SK-N-SH (cell line): ENCODE measurements around the gene RIPOR2. TPM values are rescaled to one million over a fixed set of nuclear protein-coding genes. Genes with fewer than 3 reads are reported as not detected.

Experiments used
- CTCF ChIA-PET: fragments of 300-600, 350-600 bp; formaldehyde crosslinking; extraction: SDS; loops from one replicate; lab custom pipeline; 2021; lab: Yijun Ruan, JAX
- POLR2A ChIA-PET: fragments of 350-600 bp; sonication (Branson Sonifier 250); formaldehyde crosslinking; extraction: SDS; loops from one replicate; lab custom pipeline; 2020; ENCODE audit warnings: antibody characterized with exemption, inconsistent platforms; lab: Yijun Ruan, JAX
- DNase-seq: peaks from one replicate; pipeline ENCODE4 v3.0.0; 2012
- H2AFZ ChIP-seq: fragments of 200-600 bp; sonication (generic); 2 replicates; pipeline ENCODE4 v1.8.1; 2016; ENCODE audit warnings: antibody characterized with exemption, mild to moderate bottlenecking, low read depth
- H3F3A ChIP-seq: fragments of 200-600 bp; sonication (generic); replicated peaks from 2 replicates; pipeline ENCODE3; 2016; ENCODE audit warnings: antibody characterized with exemption, mild to moderate bottlenecking; ENCODE audit not compliant: insufficient read depth
- H3K27ac ChIP-seq, 2 experiments: fragments of 200-500 bp in 1 of 2; fragments of 200-600 bp in 1 of 2; sonication (Bioruptor generic) in 1 of 2; sonication (generic), shearing (Covaris generic) in 1 of 2; 2 replicates each; pipeline versions ENCODE4 v1.5.1 to v1.6.1; 2014 to 2016; ENCODE audit warnings: low read depth in 2 of 2, inconsistent platforms in 1 of 2, low read length in 1 of 2, mild to moderate bottlenecking in 1 of 2, mixed read lengths in 1 of 2
- H3K27me3 ChIP-seq: fragments of 200-600 bp; sonication (generic), shearing (Covaris generic); 2 replicates; pipeline ENCODE4 v1.6.1; 2016; ENCODE audit warnings: mixed run types; ENCODE audit not compliant: insufficient read depth
- H3K36me3 ChIP-seq, 2 experiments: fragments of 200-500 bp in 1 of 2; fragments of 200-600 bp in 1 of 2; sonication (Bioruptor generic) in 1 of 2; sonication (generic) in 1 of 2; replicated peaks in 1 of 2; 2 replicates each; pipeline versions ENCODE3 to v1.5.1; 2014 to 2016; ENCODE audit warnings: low read length in 1 of 2, mild to moderate bottlenecking in 1 of 2; ENCODE audit not compliant: insufficient read depth in 2 of 2, control insufficient read depth in 1 of 2
- H3K4me1 ChIP-seq, 2 experiments: fragments of 200-500 bp in 1 of 2; fragments of 200-600 bp in 1 of 2; sonication (Bioruptor generic) in 1 of 2; sonication (generic), shearing (Covaris generic) in 1 of 2; 2 replicates each; pipeline versions ENCODE4 v1.5.1 to v1.6.1; 2014 to 2016; ENCODE audit warnings: low read depth in 1 of 2, low read length in 1 of 2, mixed run types in 1 of 2; ENCODE audit not compliant: insufficient read depth in 2 of 2, control insufficient read depth in 1 of 2
- H3K4me2 ChIP-seq: fragments of 200-600 bp; sonication (generic), shearing (Covaris generic); 2 replicates; pipeline ENCODE4 v1.6.1; 2017; ENCODE audit warnings: mixed run types
- H3K4me3 ChIP-seq, 2 experiments: fragments of 200-500 bp in 1 of 2; fragments of 200-600 bp in 1 of 2; sonication (Bioruptor generic) in 1 of 2; sonication (generic), shearing (Covaris generic) in 1 of 2; 2 replicates each; pipeline versions ENCODE4 v1.5.1 to v1.8.1; 2014 to 2016; ENCODE audit warnings: low read depth in 2 of 2, inconsistent platforms in 1 of 2, low read length in 1 of 2, mild to moderate bottlenecking in 1 of 2, mixed read lengths in 1 of 2, moderate library complexity in 1 of 2
- H3K79me2 ChIP-seq: fragments of 200-600 bp; sonication (generic); 2 replicates; pipeline ENCODE4 v1.8.1; 2017; ENCODE audit warnings: mild to moderate bottlenecking; ENCODE audit not compliant: insufficient read depth
- H3K9ac ChIP-seq: fragments of 200-600 bp; sonication (generic); 2 replicates; pipeline ENCODE4 v1.6.1; 2017; ENCODE audit warnings: mixed run types
- H3K9me2 ChIP-seq: fragments of 200-600 bp; sonication (generic); 2 replicates; pipeline ENCODE4 v1.6.1; 2017; ENCODE audit warnings: mixed run types
- H3K9me3 ChIP-seq: fragments of 200-600 bp; sonication (generic); 2 replicates; pipeline ENCODE4 v1.6.1; 2017; ENCODE audit warnings: mixed run types, mild to moderate bottlenecking, moderate library complexity
- H4K20me1 ChIP-seq: fragments of 200-600 bp; sonication (generic); 2 replicates; pipeline ENCODE4 v1.6.1; 2017; ENCODE audit warnings: mild to moderate bottlenecking, mixed run types; ENCODE audit not compliant: insufficient read depth
- CTCF ChIP-seq: fragments of 200-600 bp; sonication (generic); IDR thresholded peaks from 2 replicates; pipeline ENCODE4 v1.6.1; 2017; ENCODE audit warnings: antibody characterized with exemption, mild to moderate bottlenecking, moderate library complexity
- EZH2phosphoT487 ChIP-seq: fragments of 200-600 bp; sonication (generic); IDR thresholded peaks from 2 replicates; pipeline ENCODE4 v1.6.1; 2017; ENCODE audit warnings: low read depth, mixed run types, mild to moderate bottlenecking, antibody characterized with exemption, moderate library complexity, borderline replicate concordance
- FOSL2 ChIP-seq: IDR thresholded peaks from 2 replicates; pipeline ENCODE4 v1.4.0; 2012; ENCODE audit warnings: low read depth, mild to moderate bottlenecking, moderate library complexity, borderline replicate concordance
- FOXM1 ChIP-seq: IDR thresholded peaks from 2 replicates; pipeline ENCODE4 v1.4.0; 2012; ENCODE audit warnings: low read depth, mild to moderate bottlenecking
- GABPA ChIP-seq: IDR thresholded peaks from 2 replicates; pipeline ENCODE4 v1.4.0; 2012; ENCODE audit warnings: low read depth, mild to moderate bottlenecking
- MEF2A ChIP-seq: IDR thresholded peaks from 2 replicates; pipeline ENCODE4 v1.4.0; 2012; ENCODE audit warnings: low read depth, borderline replicate concordance
- POLR2AphosphoS5 ChIP-seq: IDR thresholded peaks from 2 replicates; pipeline ENCODE4 v1.6.1; 2012; ENCODE audit warnings: low read depth, low read length
- RCOR1 ChIP-seq: fragments of 150-350 bp; IDR thresholded peaks from 2 replicates; pipeline ENCODE4 v1.6.1; 2017; ENCODE audit warnings: antibody characterized with exemption, low read length
- SIN3A ChIP-seq: IDR thresholded peaks from 2 replicates; pipeline ENCODE4 v1.6.1; 2012; ENCODE audit warnings: low read depth, mild to moderate bottlenecking, low read length, moderate library complexity, borderline replicate concordance
- TAF1 ChIP-seq: IDR thresholded peaks from 2 replicates; pipeline ENCODE4 v1.6.1; 2012; ENCODE audit warnings: low read depth, mild to moderate bottlenecking, low read length, moderate library complexity, borderline replicate concordance
- YY1 ChIP-seq: IDR thresholded peaks from 2 replicates; pipeline ENCODE4 v1.4.0; 2012; ENCODE audit warnings: low read depth, mild to moderate bottlenecking
- WGBS: methylation state at CpG from one replicate; pipeline ENCODE4 v1.1.6; 2017; ENCODE audit warnings: low lambda C conversion rate; 5-methylcytosine and 5-hydroxymethylcytosine counted together
- polyA plus RNA-seq, 3 experiments: library from polyadenylated mRNA; depleted of rRNA; stranded (reverse); fragments of >200 nt; gene quantifications; 2 replicates each; pipeline ENCODE4 v1.2.3, GENCODE V29; 2012

Gene RIPOR2
- polyA plus RNA-seq, 1 of the 3 experiments (the other 2 are of a cell fraction) = 0.05 TPM

- TF ChIP-seq CTCF = no peak
Observed at GRCh38 chr6:24924580-24925356, 11.0 kb downstream of the RIPOR2 start (continued).

GRCh38 chr6:24923885-24924401 lies 11.8 kb downstream of the RIPOR2 start:
- Histone ChIP-seq H3K9ac (no peak overlapping the region), H2AFZ (no peak overlapping the region), H3K9me2 (no peaks in the 10 kb centered on the region), H3K4me3 (no peak overlapping the region), H3K4me2 (no peak overlapping the region), H3F3A (peaks cover 15% of the 10 kb centered on the region), H3K27me3 (no peaks in the 10 kb centered on the region), H4K20me1 (no peaks in the 10 kb centered on the region), H3K4me1 (peaks cover 7 to 19% of the 10 kb centered on the region in 2 experiments; a peak in 3 of 4 replicates), H3K36me3 (no peaks in the 10 kb centered on the region), H3K9me3 (no peaks in the 10 kb centered on the region), H3K79me2 (no peaks in the 10 kb centered on the region), H3K27ac (no peak overlapping the region)
- no peak for DNase-seq
- TF ChIP-seq EZH2phosphoT487 (no peak), RCOR1 (no peak), SIN3A (no peak), MEF2A (no peak), POLR2AphosphoS5 (no peak), YY1 (no peak), GABPA (no peak), FOXM1 (no peak), FOSL2 (no peak), TAF1 (no peak)
- WGBS = 80% methylated on average over 8 of the region's 8 CpGs
- ChIA-PET CTCF (interaction anchor here (0.7 to 1.2 kb wide), 3 partner anchors 9 to 68 kb away, joined by 3 to 4 read pairs (median 3); no protein-coding TSS in a partner anchor), POLR2A (no interaction called here)

GRCh38 chr6:24922814-24923213 lies 12.9 kb downstream of the RIPOR2 start:
- WGBS = 51% methylated on average over 2 of the region's 2 CpGs

More at GRCh38 chr6:24922814-24923213, 12.9 kb downstream of the RIPOR2 start:
- CTCF ChIA-PET = no interaction called here
- H2AFZ ChIP-seq = no peak overlapping the region
- TF ChIP-seq POLR2AphosphoS5 = no peak
- TF ChIP-seq, all 33 proteins: peak for 0
- Histone ChIP-seq H3K4me1 (peaks cover 10 to 11% of the 10 kb centered on the region in 2 experiments; a peak in 2 of 4 replicates), H4K20me1 (no peaks in the 10 kb centered on the region), H3K79me2 (no peaks in the 10 kb centered on the region), H3K4me2 (no peak overlapping the region), H3K9me3 (no peaks in the 10 kb centered on the region), H3K36me3 (no peaks in the 10 kb centered on the region), H3K27me3 (no peaks in the 10 kb centered on the region), H3K9ac (no peak overlapping the region), H3F3A (peaks cover 3% of the 10 kb centered on the region), H3K4me3 (no peak overlapping the region), H3K9me2 (no peaks in the 10 kb centered on the region), H3K27ac (no peak overlapping the region)
- POLR2A ChIA-PET = no interaction called here
- DNase-seq = no peak
